ENCODE measurements around the gene ACTR5.
"Not testable (repeated sequence)": the region's sequence is repeated elsewhere in the genome, so short reads cannot be mapped to it uniquely, and the experiment has no call there.

The ACTR5 gene

DNA sequence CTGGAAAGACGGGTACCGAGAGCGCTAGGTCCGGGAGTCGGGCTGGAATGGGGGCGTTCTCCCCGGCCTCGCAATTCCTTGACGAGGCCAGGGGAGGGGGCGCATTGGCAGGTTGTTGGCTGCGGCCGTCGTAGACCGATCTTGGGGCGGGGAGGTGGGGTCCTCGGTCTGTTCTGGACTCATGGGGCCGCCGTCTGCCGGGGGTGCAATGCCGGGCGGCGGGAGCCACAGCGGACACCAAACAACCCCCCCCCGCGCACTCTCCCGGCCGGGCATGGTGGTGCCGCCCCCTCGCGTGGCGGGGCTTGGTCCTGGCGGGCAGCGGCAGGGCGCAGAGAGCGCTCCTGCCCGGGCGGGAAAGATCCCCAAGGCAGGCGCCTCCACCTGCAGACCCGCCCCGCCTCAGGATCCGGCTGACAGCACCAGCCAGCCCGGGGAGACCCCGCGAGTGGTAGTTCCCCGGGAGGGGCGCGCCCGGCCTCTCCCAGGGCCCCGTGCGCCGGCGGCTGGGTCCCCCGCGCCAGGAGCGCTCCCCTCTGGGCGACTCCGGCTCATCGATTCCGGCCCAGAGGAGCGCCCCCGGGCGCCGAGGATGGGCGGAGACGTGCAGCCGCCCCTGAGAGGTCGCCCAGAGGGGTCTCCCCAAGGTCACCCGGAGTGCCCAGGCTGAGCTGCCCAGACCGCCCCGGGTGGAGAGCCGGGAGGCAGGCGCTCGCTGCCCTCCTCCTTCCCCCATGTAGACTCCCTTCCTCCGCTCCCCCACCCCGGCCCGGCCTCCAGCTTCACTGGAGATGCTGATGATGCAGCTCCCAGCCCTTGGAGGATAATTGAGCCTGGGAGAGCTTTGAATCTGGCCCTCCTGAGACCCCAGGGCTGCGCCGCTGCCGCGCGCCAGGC, 57.9 kb downstream of the ACTR5 start:
- no peak for DNase-seq

DNA sequence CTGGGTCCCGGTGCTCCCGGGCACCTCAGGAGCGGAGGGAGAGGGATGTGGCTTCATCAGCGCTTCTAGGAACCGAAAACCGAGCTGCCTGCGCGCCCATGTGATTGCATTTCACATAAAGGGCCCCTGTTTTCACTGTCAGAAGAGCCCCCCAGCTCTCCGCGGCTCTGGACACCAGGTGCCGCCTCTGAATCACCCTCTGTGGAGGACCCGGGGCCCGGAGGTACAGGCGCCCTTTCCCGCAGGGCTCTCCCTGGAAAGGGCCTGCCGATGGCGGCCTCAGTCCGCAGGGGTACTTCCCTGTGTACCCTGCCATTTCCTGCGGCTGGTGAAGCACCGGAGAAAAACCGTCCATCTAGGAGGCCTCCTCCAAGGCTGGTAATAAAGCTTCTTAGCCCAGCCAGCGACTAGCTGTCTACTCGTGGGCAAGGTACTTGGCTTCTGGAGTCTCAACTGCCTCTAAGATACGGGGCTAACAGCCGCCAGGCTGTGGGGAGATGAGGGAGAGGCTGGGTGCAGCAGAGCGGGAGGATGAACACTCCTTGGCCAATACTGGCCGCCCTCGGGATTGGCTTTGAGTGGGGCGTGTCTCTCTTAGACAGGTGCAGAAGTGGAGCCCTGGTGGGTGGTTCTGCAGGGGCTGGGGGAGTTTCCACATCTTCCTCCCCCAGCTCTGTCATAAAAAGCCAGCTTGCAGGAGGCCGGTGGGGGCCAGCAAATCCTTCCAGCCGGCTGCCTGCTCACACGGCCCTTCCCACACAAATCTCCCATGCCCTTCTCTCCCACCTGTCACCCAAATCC, 58.8 kb downstream of the ACTR5 start:
- no peak for DNase-seq

DNA sequence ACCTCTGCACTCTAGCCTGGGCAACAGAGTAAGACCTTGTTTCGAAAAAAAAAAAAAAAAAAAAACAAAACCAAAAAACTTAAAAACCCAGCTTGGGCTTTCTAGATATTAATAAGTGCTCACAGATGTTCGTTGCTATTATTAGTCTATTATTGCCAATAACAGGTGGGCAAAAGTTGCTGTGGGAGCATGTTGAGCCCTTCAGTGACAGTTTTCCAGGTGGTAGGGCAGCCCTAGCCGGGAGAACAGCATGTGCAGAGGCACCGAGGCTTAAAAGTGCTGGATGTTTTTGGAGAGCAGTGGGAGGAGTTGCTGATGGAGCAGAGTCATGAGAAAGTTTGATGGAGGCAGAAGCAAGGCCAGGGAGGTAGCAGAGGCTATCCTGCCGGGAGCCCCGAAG, 61.7 kb downstream of the ACTR5 start:
- no peak for DNase-seq

DNA sequence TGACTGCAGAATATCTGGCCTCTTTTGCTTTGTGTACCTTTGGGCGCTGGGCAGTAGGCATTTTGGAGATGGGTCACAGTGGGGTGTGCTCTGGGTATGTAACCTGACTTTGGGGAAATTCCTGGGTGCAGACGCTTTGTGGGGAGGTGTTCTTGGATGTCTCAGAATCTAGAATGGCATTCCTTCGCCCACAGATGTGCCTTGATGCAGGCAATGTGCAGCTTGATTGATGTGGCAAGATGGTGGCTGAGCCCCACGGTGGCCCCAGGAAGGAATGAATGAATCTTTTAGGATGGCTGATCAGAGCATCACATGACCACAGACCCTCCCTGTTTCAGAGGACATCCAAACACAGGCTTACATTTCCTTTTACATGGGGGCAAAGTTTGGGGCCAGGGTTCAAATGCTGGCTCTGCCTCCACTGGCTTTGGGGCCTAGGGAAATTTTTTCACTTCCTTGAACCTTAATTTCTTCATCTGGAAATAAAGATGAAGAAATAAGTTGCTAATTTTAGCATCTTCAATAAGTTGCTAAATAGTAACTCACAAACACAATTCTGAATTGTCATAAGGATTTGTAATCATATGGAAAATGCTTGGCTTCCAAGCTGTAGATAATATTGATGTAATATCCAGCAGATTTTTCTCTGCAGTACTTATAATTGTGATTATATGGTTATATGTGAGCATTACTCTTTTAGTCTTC, 62.8 kb downstream of the ACTR5 start:
- DNase-seq = no peak

DNA sequence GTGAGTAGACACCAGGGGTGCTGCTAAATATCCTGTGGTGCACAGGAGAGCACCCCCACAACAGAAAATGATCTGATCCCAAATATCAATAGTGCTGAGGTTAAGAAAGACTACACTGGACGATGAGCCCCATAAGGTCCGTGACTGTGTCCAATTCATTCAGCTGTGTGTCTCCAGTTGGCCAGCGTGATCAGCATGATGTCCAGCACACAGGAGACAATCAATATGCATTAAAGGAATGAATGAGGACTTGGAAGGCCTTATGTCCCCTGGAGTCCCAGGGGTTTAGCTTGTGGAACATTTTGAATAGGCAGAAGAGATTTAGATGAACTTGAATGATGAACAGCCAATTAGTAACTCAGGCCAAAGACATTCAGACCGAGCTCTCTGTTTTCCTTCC, 63.5 kb downstream of the ACTR5 start:
- no peak for DNase-seq

DNA sequence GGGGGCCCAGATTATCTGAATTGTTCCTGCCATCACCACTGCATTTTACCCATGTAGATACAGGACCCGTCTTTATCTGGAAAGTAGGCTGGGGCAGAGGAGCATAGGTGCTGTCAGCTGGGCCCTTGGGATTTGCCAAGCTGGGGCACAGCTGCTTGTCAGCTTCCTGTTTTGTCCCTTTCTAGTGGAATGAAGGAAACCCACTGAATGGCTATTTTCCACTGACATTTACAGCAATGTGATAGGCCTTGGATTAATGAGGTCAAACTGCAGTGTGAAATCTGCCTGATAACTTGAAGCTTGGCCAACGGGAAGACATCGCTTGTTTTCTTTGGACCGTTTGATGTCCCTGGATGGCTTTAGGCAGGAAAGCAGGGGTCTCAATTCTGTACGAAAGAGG, 63.9 kb downstream of the ACTR5 start:
- no peak for DNase-seq

DNA sequence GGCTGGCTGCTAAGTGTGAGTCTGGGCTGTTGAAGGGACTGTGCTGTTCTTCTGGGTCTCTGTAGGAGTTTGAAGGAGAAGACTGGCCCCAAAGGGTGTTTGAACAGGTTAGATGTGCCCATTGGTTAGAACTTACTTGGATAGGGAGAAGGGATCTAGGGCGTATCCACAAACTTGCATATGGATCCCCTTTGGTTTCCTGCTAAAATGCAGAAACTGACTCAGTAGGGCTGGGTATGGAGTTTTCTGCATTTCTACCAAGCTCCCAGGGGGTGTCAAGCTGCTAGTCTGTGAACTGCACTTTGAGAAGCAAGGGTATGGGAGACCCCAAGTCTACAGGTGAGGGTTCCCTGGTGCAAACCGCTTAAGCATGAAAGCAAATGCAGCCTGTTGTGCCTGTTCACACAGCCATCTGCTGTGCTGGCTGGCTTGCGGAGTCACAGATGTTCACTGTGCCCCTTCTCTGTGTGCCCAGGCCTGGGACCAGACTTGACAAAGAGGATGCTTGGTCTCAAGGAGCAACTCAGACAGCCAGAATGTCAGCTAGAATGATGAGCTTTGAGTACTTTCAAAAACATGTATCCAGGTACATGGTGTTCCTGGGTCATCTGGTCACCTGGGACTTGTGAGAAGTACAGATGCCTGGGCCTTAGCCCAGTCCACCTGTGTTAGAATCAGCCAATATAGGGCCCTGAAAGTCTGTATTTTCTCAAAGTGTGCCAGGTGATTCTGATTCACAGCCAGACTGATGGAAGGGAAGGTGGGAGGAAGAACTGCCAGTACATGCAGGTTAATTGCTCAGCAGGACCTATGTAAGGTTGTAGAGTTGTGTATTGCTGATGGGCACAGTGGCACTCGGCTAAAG, 64.7 kb downstream of the ACTR5 start:
- no peak for DNase-seq

DNA sequence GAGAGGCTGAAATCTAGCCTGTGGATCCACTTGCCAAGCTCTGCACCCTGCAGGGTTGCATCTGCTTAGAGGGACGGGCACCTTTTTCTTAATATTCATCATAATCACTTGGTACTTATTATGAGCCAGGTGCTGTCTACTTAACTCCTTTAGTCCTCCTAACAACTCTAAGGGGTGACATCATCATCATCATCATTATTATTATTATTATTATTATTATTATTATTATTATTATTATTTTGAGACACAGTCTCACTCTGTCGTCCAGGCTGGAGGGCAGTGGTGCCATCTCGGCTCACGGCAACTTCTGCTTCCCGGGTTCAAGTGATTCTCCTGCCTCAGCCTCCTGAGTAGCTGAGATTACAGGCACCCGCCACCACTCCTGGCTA, 65.3 kb downstream of the ACTR5 start:
- not testable (repeated sequence) for DNase-seq

DNA sequence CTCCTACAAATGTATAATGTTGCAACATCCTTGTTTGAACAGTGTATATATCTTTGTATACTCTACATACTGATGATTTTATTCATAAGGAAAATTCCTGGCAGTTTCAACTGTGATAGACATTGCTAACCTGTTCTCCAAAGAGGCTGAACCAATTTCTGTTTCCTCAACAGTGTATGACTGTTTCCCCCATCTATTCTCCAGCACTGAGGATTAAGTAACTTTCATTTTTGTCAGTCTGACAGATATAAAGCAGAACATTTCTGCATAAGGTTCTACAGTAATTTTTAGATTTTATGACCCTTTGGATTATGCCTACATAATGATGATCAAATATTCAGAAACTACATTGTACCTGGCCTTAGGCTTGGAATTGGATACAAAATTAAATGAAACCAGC, 67.2 kb downstream of the ACTR5 start:
- DNase-seq = no peak

DNA sequence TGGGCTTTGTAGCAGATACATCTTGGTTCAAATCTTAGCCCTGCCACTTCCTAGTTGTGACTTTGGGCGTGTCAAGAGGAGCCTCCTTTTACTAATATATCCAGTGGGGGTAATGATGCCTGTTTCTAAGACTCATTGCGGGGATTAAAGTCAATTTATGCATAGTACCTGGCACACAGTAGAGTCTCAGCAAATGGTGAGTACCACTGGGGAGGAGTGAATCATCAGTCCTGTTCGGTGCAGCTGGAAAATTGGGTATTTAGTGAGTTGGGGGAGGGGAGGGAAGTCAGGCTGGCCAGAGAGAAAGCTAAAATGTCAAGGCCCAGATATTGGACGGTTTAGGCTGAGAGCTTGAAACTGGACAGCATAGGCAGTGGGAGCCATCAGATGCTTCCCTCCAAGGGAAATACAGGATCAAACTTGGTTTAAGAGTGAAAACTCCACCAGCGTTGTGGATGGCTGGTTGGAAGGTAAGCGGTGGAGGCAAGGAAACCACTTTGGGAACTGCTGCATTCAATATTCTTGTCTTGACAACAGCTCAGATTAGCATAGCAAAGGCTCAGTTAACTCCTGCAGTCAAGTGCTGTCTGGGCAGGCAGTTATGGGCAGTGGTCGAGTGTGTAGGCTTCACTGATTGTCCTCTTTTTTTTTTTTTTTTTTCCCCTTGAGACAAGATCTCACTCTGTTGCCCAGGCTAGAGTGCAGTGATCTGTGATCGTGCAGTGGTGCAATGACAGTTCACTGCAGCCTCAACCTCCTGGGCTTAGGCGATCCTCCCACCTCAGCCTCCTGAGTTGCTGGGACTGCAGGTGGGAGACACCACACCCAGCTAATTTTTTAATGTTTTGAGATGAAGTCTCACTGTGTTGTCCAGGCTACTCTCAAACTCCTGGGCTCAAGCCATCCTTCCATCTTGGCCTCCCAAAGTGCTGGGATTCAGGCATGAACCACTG, 70.1 kb downstream of the ACTR5 start:
- DNase-seq = no peak

Measured in SHP77 (cell line).